ENCODE data around the gene PRAMEF1. TPM values are rescaled to one million over a fixed set of nuclear protein-coding genes. Genes with fewer than 3 reads are reported as not detected.
A peak's percentile ranks its signal among the peaks of the same experiment; 100 is the strongest.

PRAMEF1 gene
- total RNA-seq, 1 donor from 2014 or later = not detected

GRCh38 chr1:12754738-12755137 lies 36.5 kb upstream of the PRAMEF1 start:
- H3K27ac Mint-ChIP-seq = no peak overlapping the region

GRCh38 chr1:12756273-12756672 lies 34.9 kb upstream of the PRAMEF1 start:
- no peak for DNase-seq (ENCODE audit: low spot score, unreplicated experiment)
- H3K4me3 Mint-ChIP-seq (ENCODE audit: low read depth) = no peak overlapping the region
- peaks cover 14% of the 10 kb centered on the region for H3K27me3 Mint-ChIP-seq
- no peak for TF ChIP-seq CTCF (IDR thresholded peaks at IDR 0.05; ENCODE audit: unreplicated experiment)
- no peaks in the 10 kb centered on the region for H3K36me3 Mint-ChIP-seq (ENCODE audit: insufficient read depth)
- no peaks in the 10 kb centered on the region for H3K9me3 Mint-ChIP-seq (ENCODE audit: low read depth)
- H3K27ac Mint-ChIP-seq = no peak overlapping the region
- H3K4me1 Mint-ChIP-seq (ENCODE audit: low read depth) = peaks cover 9% of the 10 kb centered on the region

More at GRCh38 chr1:12754738-12755137, 36.5 kb upstream of the PRAMEF1 start:
- no peak overlapping the region for H3K4me3 Mint-ChIP-seq (ENCODE audit: low read depth)
- H3K27me3 Mint-ChIP-seq = peaks cover 12% of the 10 kb centered on the region
- peaks cover 13% of the 10 kb centered on the region for H3K9me3 Mint-ChIP-seq (ENCODE audit: low read depth)
- no peak for TF ChIP-seq CTCF (IDR thresholded peaks at IDR 0.05; ENCODE audit: unreplicated experiment)
- peaks cover 13% of the 10 kb centered on the region for H3K4me1 Mint-ChIP-seq (ENCODE audit: low read depth)
- H3K36me3 Mint-ChIP-seq (ENCODE audit: insufficient read depth) = no peaks in the 10 kb centered on the region
- DNase-seq (ENCODE audit: low spot score, unreplicated experiment) = no peak

- TF ChIP-seq CTCF (IDR thresholded peaks at IDR 0.05; ENCODE audit: unreplicated experiment) = no peak
- no peak for DNase-seq (ENCODE audit: low spot score, unreplicated experiment)
- Mint-ChIP-seq H3K27me3 (peaks cover 14% of the 10 kb centered on the region), H3K9me3 (ENCODE audit: low read depth) (no peaks in the 10 kb centered on the region), H3K36me3 (ENCODE audit: insufficient read depth) (no peaks in the 10 kb centered on the region), H3K27ac (no peak overlapping the region), H3K4me3 (ENCODE audit: low read depth) (no peak overlapping the region), H3K4me1 (ENCODE audit: low read depth) (peaks cover 9% of the 10 kb centered on the region)
Measured at GRCh38 chr1:12756768-12757413, 34.3 kb upstream of the PRAMEF1 start.

GRCh38 chr1:12757836-12758235 lies 33.4 kb upstream of the PRAMEF1 start:
- H3K4me1 Mint-ChIP-seq (ENCODE audit: low read depth) = peaks cover 9% of the 10 kb centered on the region
- no peaks in the 10 kb centered on the region for H3K9me3 Mint-ChIP-seq (ENCODE audit: low read depth)
- H3K4me3 Mint-ChIP-seq (ENCODE audit: low read depth) = no peak overlapping the region
- TF ChIP-seq CTCF (IDR thresholded peaks at IDR 0.05; ENCODE audit: unreplicated experiment) = no peak
- DNase-seq (ENCODE audit: low spot score, unreplicated experiment) = no peak
- H3K27ac Mint-ChIP-seq = no peak overlapping the region
- H3K36me3 Mint-ChIP-seq (ENCODE audit: insufficient read depth) = no peaks in the 10 kb centered on the region
- H3K27me3 Mint-ChIP-seq = peaks cover 14% of the 10 kb centered on the region

- Mint-ChIP-seq H3K4me3 (ENCODE audit: low read depth) (no peak overlapping the region), H3K36me3 (ENCODE audit: insufficient read depth) (no peaks in the 10 kb centered on the region)
- DNase-seq (ENCODE audit: low spot score, unreplicated experiment) = no peak
Measured at GRCh38 chr1:12760256-12760795, 30.9 kb upstream of the PRAMEF1 start.

More at GRCh38 chr1:12760256-12760795, 30.9 kb upstream of the PRAMEF1 start:
- no peak overlapping the region for H3K27ac Mint-ChIP-seq
- H3K9me3 Mint-ChIP-seq (ENCODE audit: low read depth) = no peaks in the 10 kb centered on the region
- peaks cover 9% of the 10 kb centered on the region for H3K4me1 Mint-ChIP-seq (ENCODE audit: low read depth)
- TF ChIP-seq CTCF (IDR thresholded peaks at IDR 0.05; ENCODE audit: unreplicated experiment) = peak; percentile 45
- H3K27me3 Mint-ChIP-seq = peaks cover 14% of the 10 kb centered on the region

All from progenitor cell of endocrine pancreas (in vitro differentiated cells).